ENCODE results near the gene VRK1.

- TF ChIP-seq, protein P1, sequence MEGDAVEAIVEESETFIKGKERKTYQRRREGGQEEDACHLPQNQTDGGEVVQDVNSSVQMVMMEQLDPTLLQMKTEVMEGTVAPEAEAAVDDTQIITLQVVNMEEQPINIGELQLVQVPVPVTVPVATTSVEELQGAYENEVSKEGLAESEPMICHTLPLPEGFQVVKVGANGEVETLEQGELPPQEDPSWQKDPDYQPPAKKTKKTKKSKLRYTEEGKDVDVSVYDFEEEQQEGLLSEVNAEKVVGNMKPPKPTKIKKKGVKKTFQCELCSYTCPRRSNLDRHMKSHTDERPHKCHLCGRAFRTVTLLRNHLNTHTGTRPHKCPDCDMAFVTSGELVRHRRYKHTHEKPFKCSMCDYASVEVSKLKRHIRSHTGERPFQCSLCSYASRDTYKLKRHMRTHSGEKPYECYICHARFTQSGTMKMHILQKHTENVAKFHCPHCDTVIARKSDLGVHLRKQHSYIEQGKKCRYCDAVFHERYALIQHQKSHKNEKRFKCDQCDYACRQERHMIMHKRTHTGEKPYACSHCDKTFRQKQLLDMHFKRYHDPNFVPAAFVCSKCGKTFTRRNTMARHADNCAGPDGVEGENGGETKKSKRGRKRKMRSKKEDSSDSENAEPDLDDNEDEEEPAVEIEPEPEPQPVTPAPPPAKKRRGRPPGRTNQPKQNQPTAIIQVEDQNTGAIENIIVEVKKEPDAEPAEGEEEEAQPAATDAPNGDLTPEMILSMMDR (conservative IDR thresholded peaks at IDR 0.05 in 1 of 2, IDR thresholded peaks at IDR 0.05 in 1 of 2; ENCODE audit: extremely low read depth in 1 of 2, insufficient read depth in 1 of 2, low read depth in 1 of 2, low read length in 2 of 2) = no peak
- TF ChIP-seq EZH2 (IDR thresholded peaks at IDR 0.05; ENCODE audit: borderline replicate concordance, low read length) = no peak
Measured at GRCh38 chr14:96792591-96792990, 4.6 kb upstream of the VRK1 start.

All from mammary epithelial cell (primary cell).